HEK293T (cell line): ENCODE data around the gene SLC30A7.
A peak's percentile ranks its signal among the peaks of the same experiment; 100 is the strongest.

Source experiments
- CTCF ChIA-PET: fragments of 350-600 bp; formaldehyde crosslinking; extraction: SDS; loops from one replicate; lab custom pipeline; 2021; ENCODE audit warnings: antibody characterized with exemption, inconsistent platforms; lab: Yijun Ruan, JAX
- POLR2A ChIA-PET: fragments of 350-600 bp; formaldehyde crosslinking; extraction: SDS; loops from one replicate; lab custom pipeline; 2020; ENCODE audit warnings: antibody characterized with exemption, inconsistent platforms; lab: Yijun Ruan, JAX
- DNase-seq: peaks from one replicate; pipeline ENCODE4 v3.0.0; 2012; ENCODE audit warnings: mixed read lengths; ENCODE audit errors: extremely low spot score
- ARNT ChIP-seq: fragments of 450-650 bp; IDR thresholded peaks from 2 replicates; pipeline ENCODE4 v1.6.1; 2017; ENCODE audit warnings: mild to moderate bottlenecking
- BHLHE40 ChIP-seq: fragments of 450-650 bp; IDR thresholded peaks from 2 replicates; pipeline ENCODE4 v1.6.1; 2016; ENCODE audit warnings: mild to moderate bottlenecking, moderate library complexity, borderline replicate concordance
- CTBP1 ChIP-seq: fragments of 450-650 bp; IDR thresholded peaks from 2 replicates; pipeline ENCODE4 v1.6.1; 2016; ENCODE audit warnings: borderline replicate concordance
- ELF4 ChIP-seq: fragments of 450-650 bp; IDR thresholded peaks from 2 replicates; pipeline ENCODE4 v1.6.1; 2017; ENCODE audit warnings: antibody characterized with exemption
- FOXA1 ChIP-seq: fragments of 450-650 bp; IDR thresholded peaks from 2 replicates; pipeline ENCODE4 v1.6.1; 2016; ENCODE audit warnings: mild to moderate bottlenecking
- FOXK2 ChIP-seq: fragments of 450-650 bp; IDR thresholded peaks from 2 replicates; pipeline ENCODE4 v1.6.1; 2016; ENCODE audit warnings: mild to moderate bottlenecking
- FOXM1 ChIP-seq: fragments of 450-650 bp; IDR thresholded peaks from 2 replicates; pipeline ENCODE4 v1.6.1; 2017; ENCODE audit warnings: mild to moderate bottlenecking, borderline replicate concordance
- HDGF ChIP-seq: fragments of 450-650 bp; IDR thresholded peaks from 2 replicates; pipeline ENCODE4 v1.6.1; 2017; ENCODE audit warnings: antibody characterized with exemption, borderline replicate concordance
- L3MBTL2 ChIP-seq: fragments of 450-650 bp; conservative IDR thresholded peaks from 2 replicates; pipeline ENCODE4 v1.6.1; 2016; ENCODE audit warnings: mild to moderate bottlenecking
- LEF1 ChIP-seq: fragments of 450-650 bp; IDR thresholded peaks from 2 replicates; pipeline ENCODE4 v1.6.1; 2017; ENCODE audit warnings: mild to moderate bottlenecking, borderline replicate concordance
- NFRKB ChIP-seq: fragments of 450-650 bp; IDR thresholded peaks from 2 replicates; pipeline ENCODE4 v1.6.1; 2016; ENCODE audit warnings: mild to moderate bottlenecking, moderate library complexity
- PKNOX1 ChIP-seq: fragments of 450-650 bp; IDR thresholded peaks from 2 replicates; pipeline ENCODE4 v1.6.1; 2016
- SP1 ChIP-seq: fragments of 450-650 bp; IDR thresholded peaks from 2 replicates; pipeline ENCODE4 v1.6.1; 2017
- SUZ12 ChIP-seq: fragments of 450-650 bp; IDR thresholded peaks from 2 replicates; pipeline ENCODE4 v1.6.1; 2016; ENCODE audit warnings: mild to moderate bottlenecking
- TARDBP ChIP-seq: fragments of 450-650 bp; IDR thresholded peaks from 2 replicates; pipeline ENCODE4 v1.6.1; 2016
- ZNF384 ChIP-seq: fragments of 450-650 bp; IDR thresholded peaks from 2 replicates; pipeline ENCODE4 v1.6.1; 2016

SLC30A7 gene

GRCh38 chr1:100860397-100860991 is 35.4 kb upstream of the SLC30A7 start:
- DNase-seq, result no peak
- peak; percentile 51 for TF ChIP-seq PKNOX1
- TF ChIP-seq SP1, result no peak
- CTCF ChIA-PET, result no interaction called here
- POLR2A ChIA-PET, result no interaction called here

DNA sequence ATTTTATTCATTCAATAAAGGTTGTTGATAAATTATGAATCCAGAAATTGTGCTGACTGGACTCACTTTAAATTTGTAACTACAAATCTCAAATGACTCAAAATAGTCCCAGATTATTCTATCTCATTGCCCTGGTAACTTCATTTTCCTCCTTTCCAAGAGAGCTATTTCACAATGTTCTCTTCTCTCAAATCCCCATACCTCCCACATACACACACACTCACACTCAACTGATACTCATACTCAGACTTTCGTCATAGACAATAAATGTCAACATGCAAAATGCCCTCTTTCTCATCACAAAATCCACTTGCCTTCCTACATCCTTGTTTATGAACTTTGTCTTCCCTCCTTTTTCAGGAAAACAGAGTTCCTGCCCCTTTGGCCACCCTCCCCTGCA is 34.5 kb upstream of the SLC30A7 start:
- POLR2A ChIA-PET, result no interaction called here
- no peak for TF ChIP-seq LEF1
- TF ChIP-seq ARNT, result no peak
- no peak for TF ChIP-seq BHLHE40
- no peak for TF ChIP-seq HDGF
- TF ChIP-seq TARDBP, result no peak
- TF ChIP-seq ZNF384, result no peak
- no peak for TF ChIP-seq CTBP1
- TF ChIP-seq L3MBTL2, result no peak
- no peak for TF ChIP-seq FOXA1
- no peak for TF ChIP-seq FOXM1
- no peak for TF ChIP-seq SP1
- no peak for TF ChIP-seq SUZ12
- CTCF ChIA-PET, result no interaction called here
- no peak for DNase-seq

DNA sequence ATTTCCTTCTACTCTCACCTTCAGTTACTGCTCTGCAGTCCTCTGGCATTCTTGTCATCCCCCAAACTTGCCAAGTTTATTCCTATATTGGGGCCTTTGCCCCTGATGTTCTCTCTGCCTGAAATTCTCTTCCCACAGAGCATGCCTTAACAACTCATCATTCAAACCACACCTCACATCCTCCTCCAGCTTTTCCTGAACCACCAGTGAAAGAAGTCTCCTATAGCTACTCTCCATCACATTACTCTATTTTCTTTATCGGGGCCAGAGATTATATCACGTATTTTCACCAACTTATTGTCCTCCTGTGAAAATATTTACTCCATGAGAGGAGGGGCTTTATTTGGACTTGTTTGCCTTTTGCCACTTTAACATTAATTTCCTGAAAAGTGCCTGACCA is 33.3 kb upstream of the SLC30A7 start:
- CTCF ChIA-PET, result interaction anchor here (2.2 kb wide), 1 partner anchor 399 kb away, joined by 6 read pairs; no protein-coding TSS in a partner anchor
- POLR2A ChIA-PET, result no interaction called here
- TF ChIP-seq NFRKB (no peak), L3MBTL2 (no peak), BHLHE40 (no peak), FOXM1 (no peak), HDGF (no peak), FOXA1 (no peak), ARNT (no peak), ELF4 (no peak)
- DNase-seq, result no peak

DNA sequence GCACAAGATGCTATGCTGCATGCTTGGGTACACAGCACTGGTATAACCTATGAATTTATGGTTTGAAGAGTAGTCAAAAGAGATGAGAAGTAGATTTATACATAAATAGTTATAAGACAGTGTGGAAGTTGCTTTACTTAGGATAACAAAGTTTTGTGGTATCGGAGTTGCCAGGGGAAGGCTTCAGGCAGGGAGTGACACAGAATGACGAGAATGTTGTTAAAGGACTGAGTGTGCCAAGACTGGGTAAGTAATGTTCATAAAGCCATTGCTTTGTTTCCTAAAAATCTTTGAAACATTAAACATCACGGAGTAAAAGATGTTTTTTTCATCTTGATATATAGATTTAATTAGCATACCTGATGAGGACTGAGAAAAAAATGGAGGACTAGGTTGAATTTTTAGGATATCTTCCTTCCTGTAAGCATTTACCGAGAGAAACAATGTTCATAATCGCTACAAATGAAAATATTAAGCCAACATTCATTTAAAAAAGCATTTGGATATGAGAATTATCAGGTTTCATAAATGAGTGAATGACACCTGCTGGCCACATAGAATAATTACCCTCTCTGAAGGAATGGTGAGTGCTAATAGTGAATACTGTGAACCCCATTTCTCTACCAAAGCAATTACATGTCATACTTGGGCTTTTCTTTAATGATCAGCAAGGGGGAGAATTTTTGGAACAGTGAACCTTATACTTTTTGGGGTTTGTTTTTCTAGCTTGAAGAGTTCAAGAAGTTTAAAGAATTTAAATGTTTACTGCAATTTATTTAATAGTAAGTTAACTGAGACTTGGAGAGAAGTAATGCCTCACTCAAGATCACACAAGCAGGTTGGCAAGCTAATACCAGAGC is 29.6 kb upstream of the SLC30A7 start:
- ChIA-PET POLR2A (no interaction called here), CTCF (interaction anchor here (0.6 kb wide), 2 partner anchors 84 to 195 kb away, joined by 3 read pairs; no protein-coding TSS in a partner anchor)
- TF ChIP-seq ELF4 (no peak), FOXM1 (no peak), ARNT (no peak), FOXK2 (no peak), TARDBP (no peak), ZNF384 (no peak), FOXA1 (no peak)
- peak; percentile 11 for DNase-seq

DNA sequence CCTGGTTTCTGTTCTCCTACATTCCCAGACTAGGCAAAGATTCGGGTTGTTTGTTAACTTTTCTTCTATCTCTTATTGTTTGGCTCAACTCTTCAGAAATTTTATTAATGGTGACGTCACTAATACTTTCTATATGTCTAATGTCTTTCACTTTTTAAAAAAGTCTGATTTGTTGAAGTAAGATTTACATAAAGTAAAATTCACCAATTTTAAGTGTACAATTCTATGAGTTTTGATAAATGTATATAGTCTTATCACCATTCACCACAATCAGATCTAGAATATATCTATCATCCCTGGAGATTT is 29.0 kb upstream of the SLC30A7 start:
- DNase-seq, result no peak
- ChIA-PET CTCF (interaction anchor here (0.6 kb wide), 1 partner anchor 196 kb away, joined by 3 read pairs; no protein-coding TSS in a partner anchor), POLR2A (no interaction called here)
- TF ChIP-seq LEF1 (no peak), HDGF (no peak), TARDBP (no peak), PKNOX1 (no peak), ARNT (no peak), ZNF384 (no peak), FOXA1 (no peak)

DNA sequence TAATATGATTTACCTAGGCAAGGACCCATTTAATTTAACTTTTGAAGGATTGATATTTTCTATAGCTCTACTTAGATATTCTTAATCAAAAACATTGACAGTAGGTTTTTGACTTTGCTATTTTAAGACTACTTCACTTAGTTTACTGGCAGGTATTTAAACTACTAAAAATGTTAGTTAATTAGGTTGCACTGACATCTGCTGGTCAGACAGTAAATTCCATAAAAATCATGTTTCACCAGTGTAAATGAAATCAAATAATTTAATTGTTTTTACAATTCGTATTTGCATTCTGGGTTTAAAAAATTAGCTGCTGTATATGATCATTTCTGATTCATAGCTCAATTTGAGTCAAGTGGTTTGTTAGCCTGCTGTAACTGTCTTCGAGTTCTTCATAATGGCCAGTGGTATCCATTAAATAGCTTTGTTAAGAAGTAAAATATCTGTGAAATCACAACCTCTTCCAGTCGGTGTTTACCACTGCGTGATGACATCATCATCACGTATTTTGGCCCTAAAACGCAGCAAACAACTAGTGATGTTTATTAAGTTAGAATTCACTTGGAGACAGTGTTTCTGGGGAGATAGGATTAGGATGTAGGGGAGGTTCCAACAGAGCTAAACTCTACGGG is 27.4 kb upstream of the SLC30A7 start:
- TF ChIP-seq FOXA1 (no peak), LEF1 (no peak), NFRKB (no peak), PKNOX1 (no peak), ZNF384 (no peak), SUZ12 (no peak), SP1 (no peak), L3MBTL2 (no peak), ELF4 (no peak), FOXK2 (no peak), BHLHE40 (no peak), ARNT (no peak), CTBP1 (no peak), FOXM1 (no peak), TARDBP (no peak), HDGF (no peak)

More for the DNA sequence above, 27.4 kb upstream of the SLC30A7 start:
- CTCF ChIA-PET, result interaction anchor here (0.6 to 3.5 kb wide), 10 partner anchors 15 to 414 kb away, joined by 3 to 27 read pairs (median 4); no protein-coding TSS in a partner anchor
- POLR2A ChIA-PET, result interaction anchor here (1.6 kb wide), 1 partner anchor 27 kb away, joined by 5 read pairs; the partner anchor contains the start of gene SLC30A7
- peak; percentile 13 for DNase-seq
